Stimulated activated naive CD4-positive, alpha-beta T cell treated with Interleukin-2 at 50 U/mL for 16 hours (primary cell): Measurements from ENCODE around the gene MERTK.

Experiments used
- DNase-seq: peaks from one replicate; lab custom pipeline; 2025; lab: John Stamatoyannopoulos, UW

Gene MERTK

GRCh38 chr2:112077814-112078213 lies 179.4 kb downstream of the MERTK start:
- no peak for DNase-seq
